Mesenchymal stem cell (in vitro differentiated cells and primary cell): ENCODE measurements around the gene VAV2.

ENCODE experiments used
- DNase-seq: peaks from one replicate; pipeline ENCODE4 v3.0.0-alpha.2; 2013
- H2AFZ ChIP-seq: one replicate; pipeline ENCODE4 v1.6.1; 2013; ENCODE audit warnings: low read depth, mild to moderate bottlenecking, control low read depth, inconsistent platforms, low read length, moderate library complexity
- H2AK5ac ChIP-seq: 2 replicates; pipeline ENCODE4 v1.6.1; 2013; ENCODE audit warnings: low read length, moderate library complexity, mild to moderate bottlenecking, inconsistent platforms; ENCODE audit not compliant: severe bottlenecking
- H2BK120ac ChIP-seq: one replicate; pipeline ENCODE4 v1.6.1; 2013; ENCODE audit warnings: low read depth, mild to moderate bottlenecking, inconsistent platforms, low read length, moderate library complexity
- H2BK12ac ChIP-seq, 2 experiments: one replicate each; pipeline ENCODE4 v1.6.1; 2013; ENCODE audit warnings: inconsistent platforms in 2 of 2, low read length in 2 of 2, mild to moderate bottlenecking in 2 of 2, moderate library complexity in 2 of 2, control low read depth in 1 of 2
- H2BK15ac ChIP-seq: one replicate; pipeline ENCODE4 v1.6.1; 2013; ENCODE audit warnings: mild to moderate bottlenecking, low read depth, inconsistent platforms; ENCODE audit not compliant: poor library complexity, severe bottlenecking
- H2BK5ac ChIP-seq: 2 replicates; pipeline ENCODE4 v1.6.1; 2013; ENCODE audit warnings: low read depth, mild to moderate bottlenecking, low read length, control low read depth, inconsistent platforms; ENCODE audit not compliant: poor library complexity, severe bottlenecking
- H3K14ac ChIP-seq, 2 experiments: one replicate each; pipeline ENCODE4 v1.6.1; 2013; ENCODE audit warnings: inconsistent platforms in 2 of 2, low read length in 2 of 2, control low read depth in 1 of 2, mild to moderate bottlenecking in 1 of 2, moderate library complexity in 1 of 2
- H3K18ac ChIP-seq, 2 experiments: one replicate each; pipeline ENCODE4 v1.6.1; 2013; ENCODE audit warnings: inconsistent platforms in 2 of 2, low read length in 2 of 2, control low read depth in 1 of 2, low read depth in 1 of 2, mild to moderate bottlenecking in 1 of 2
- H3K23ac ChIP-seq, 2 experiments: one replicate each; pipeline ENCODE4 v1.6.1; 2013; ENCODE audit warnings: inconsistent platforms in 2 of 2, low read length in 2 of 2, mild to moderate bottlenecking in 2 of 2, moderate library complexity in 2 of 2, control low read depth in 1 of 2
- H3K27ac ChIP-seq: 2 replicates; pipeline ENCODE4 v1.5.1; 2013; ENCODE audit warnings: mild to moderate bottlenecking, moderate library complexity, low read length, control low read depth, inconsistent platforms; ENCODE audit not compliant: poor library complexity, severe bottlenecking
- H3K27me3 ChIP-seq, 2 experiments: 2 replicates each; pipeline versions ENCODE4 v1.6.1 to v1.7.0; 2013; ENCODE audit warnings: low read length in 2 of 2, mild to moderate bottlenecking in 2 of 2, moderate library complexity in 2 of 2, control low read depth in 1 of 2, inconsistent platforms in 1 of 2; ENCODE audit not compliant: control insufficient read depth in 1 of 2, insufficient read depth in 1 of 2
- H3K36me3 ChIP-seq, 2 experiments: 2 replicates each; pipeline versions ENCODE4 v1.6.1 to v1.7.0; 2013; ENCODE audit warnings: low read length in 2 of 2, control low read depth in 1 of 2, inconsistent platforms in 1 of 2, low read depth in 1 of 2, mild to moderate bottlenecking in 1 of 2; ENCODE audit not compliant: insufficient read depth in 2 of 2, control insufficient read depth in 1 of 2
- H3K4ac ChIP-seq, 2 experiments: one replicate each; pipeline ENCODE4 v1.6.1; 2013; ENCODE audit warnings: inconsistent platforms in 2 of 2, low read length in 2 of 2, mild to moderate bottlenecking in 2 of 2, moderate library complexity in 2 of 2, control low read depth in 1 of 2, low read depth in 1 of 2
- H3K4me1 ChIP-seq: 2 replicates; pipeline ENCODE4 v1.6.1; 2013; ENCODE audit warnings: low read depth, low read length, control low read depth; ENCODE audit not compliant: control insufficient read depth, insufficient read depth
- H3K4me2 ChIP-seq: 2 replicates; pipeline ENCODE4 v1.6.1; 2013; ENCODE audit warnings: low read length, mild to moderate bottlenecking, inconsistent platforms; ENCODE audit not compliant: poor library complexity, severe bottlenecking
- H3K4me3 ChIP-seq, 2 experiments: 2 replicates each; pipeline versions ENCODE4 v1.5.1 to v1.7.0; 2013; ENCODE audit warnings: low read length in 2 of 2, mild to moderate bottlenecking in 2 of 2, control low read depth in 1 of 2, low read depth in 1 of 2; ENCODE audit not compliant: insufficient read depth in 1 of 2
- H3K79me1 ChIP-seq: replicated peaks from 2 replicates; pipeline ENCODE4 v1.6.1; 2013; ENCODE audit warnings: mild to moderate bottlenecking, control low read depth, low read length, inconsistent platforms; ENCODE audit not compliant: poor library complexity, severe bottlenecking
- H3K9ac ChIP-seq: 2 replicates; pipeline ENCODE4 v1.7.0; 2013; ENCODE audit warnings: mild to moderate bottlenecking, low read length, moderate library complexity
- H3K9me3 ChIP-seq: 2 replicates; pipeline ENCODE4 v1.7.0; 2013; ENCODE audit warnings: mild to moderate bottlenecking, low read length; ENCODE audit not compliant: control insufficient read depth
- H4K8ac ChIP-seq: one replicate; pipeline ENCODE4 v1.6.1; 2013; ENCODE audit warnings: inconsistent platforms, mild to moderate bottlenecking, low read length, moderate library complexity
- H4K91ac ChIP-seq: one replicate; pipeline ENCODE4 v1.6.1; 2013; ENCODE audit warnings: mild to moderate bottlenecking, low read length, inconsistent platforms
- WGBS: methylation state at CpG from one replicate; pipeline ENCODE4 v1.1.7; 2013; ENCODE audit warnings: mixed read lengths; 5-methylcytosine and 5-hydroxymethylcytosine counted together

VAV2 gene

GRCh38 chr9:133857639-133858038, 134.5 kb downstream of the VAV2 start:
- Histone ChIP-seq H3K27ac (no peak overlapping the region), H2AFZ (no peak overlapping the region), H4K8ac (no peak overlapping the region), H3K79me1 (peaks cover 64% of the 10 kb centered on the region), H3K23ac (no peak overlapping the region), H2BK120ac (no peak overlapping the region), H3K14ac (no peak overlapping the region), H3K4me1 (peaks cover 44% of the 10 kb centered on the region), H2BK12ac (no peak overlapping the region), H3K36me3 (peaks cover 6 to 76% of the 10 kb centered on the region in 2 experiments), H4K91ac (no peak overlapping the region), H3K9ac (no peak overlapping the region), H3K4me2 (no peak overlapping the region), H3K27me3 (no peaks in the 10 kb centered on the region), H3K9me3 (no peaks in the 10 kb centered on the region), H3K4me3 (no peak overlapping the region), H2BK5ac (no peak overlapping the region), H3K4ac (no peak overlapping the region), H3K18ac (no peak overlapping the region), H2BK15ac (no peak overlapping the region), H2AK5ac (no peak overlapping the region)
- 96% methylated on average over 9 of the region's 9 CpGs for WGBS
- no peak for DNase-seq

DNA sequence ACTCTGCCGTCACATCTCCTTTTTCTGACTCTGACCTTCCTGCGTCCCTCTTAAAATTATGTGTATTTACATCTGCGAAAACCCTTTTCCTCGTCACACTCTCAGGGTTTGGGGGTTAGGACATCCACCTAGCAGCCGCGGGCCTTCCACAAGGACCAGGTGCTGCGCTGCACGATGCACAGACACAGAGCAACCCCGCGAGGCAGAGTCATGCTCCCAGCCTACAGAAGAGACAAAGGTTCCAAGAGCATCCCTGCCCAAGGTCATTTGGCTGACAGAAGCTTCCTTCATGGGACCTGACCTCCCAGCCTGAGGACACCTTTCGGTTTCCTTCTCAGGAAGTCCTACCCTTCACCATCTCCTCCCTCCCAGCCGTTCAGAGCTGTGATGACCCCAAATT, 135.3 kb downstream of the VAV2 start:
- over 99% methylated on average over 12 of the region's 12 CpGs for WGBS
- H2AK5ac ChIP-seq = peak overlapping the region; percentile 17

GRCh38 chr9:133855802-133856521, 136.2 kb downstream of the VAV2 start:
- peak overlapping the region; percentile 62 for H2AK5ac ChIP-seq
- no peak overlapping the region for H2BK120ac ChIP-seq
- H3K9me3 ChIP-seq = no peaks in the 10 kb centered on the region
- no peak overlapping the region for H3K23ac ChIP-seq
- peak overlapping the region in 1 of 2 experiments; percentile 13 for H3K18ac ChIP-seq
- no peak overlapping the region for H2BK15ac ChIP-seq
- no peak overlapping the region for H3K9ac ChIP-seq
- no peak overlapping the region for H3K4ac ChIP-seq
- H3K4me3 ChIP-seq = no peak overlapping the region
- no peak overlapping the region for H3K4me2 ChIP-seq
- H3K4me1 ChIP-seq = peaks cover 42% of the 10 kb centered on the region
- DNase-seq = peak; percentile 93
- H3K36me3 ChIP-seq = peaks cover 6 to 63% of the 10 kb centered on the region in 2 experiments
- no peak overlapping the region for H2AFZ ChIP-seq
- no peaks in the 10 kb centered on the region for H3K27me3 ChIP-seq
- 80% methylated on average over 20 of the region's 20 CpGs for WGBS
- peak overlapping the region; percentile 45 for H4K8ac ChIP-seq
- H3K79me1 ChIP-seq = peaks cover 56% of the 10 kb centered on the region
- H2BK5ac ChIP-seq = no peak overlapping the region
- H3K14ac ChIP-seq = peak overlapping the region in 1 of 2 experiments; percentile 4
- peak overlapping the region; percentile 59 for H3K27ac ChIP-seq
- no peak overlapping the region for H2BK12ac ChIP-seq
- H4K91ac ChIP-seq = peak overlapping the region; percentile 65

More for the DNA sequence above, 135.3 kb downstream of the VAV2 start:
- H3K9me3 ChIP-seq = no peaks in the 10 kb centered on the region
- no peaks in the 10 kb centered on the region for H3K27me3 ChIP-seq
- H3K4me2 ChIP-seq = no peak overlapping the region
- H2BK12ac ChIP-seq = no peak overlapping the region
- H3K9ac ChIP-seq = no peak overlapping the region
- no peak overlapping the region for H2AFZ ChIP-seq
- H4K8ac ChIP-seq = no peak overlapping the region
- H3K18ac ChIP-seq = no peak overlapping the region
- H2BK15ac ChIP-seq = no peak overlapping the region
- H3K14ac ChIP-seq = no peak overlapping the region
- H4K91ac ChIP-seq = no peak overlapping the region
- H3K79me1 ChIP-seq = peaks cover 58% of the 10 kb centered on the region
- no peak overlapping the region for H2BK120ac ChIP-seq
- DNase-seq = no peak
- no peak overlapping the region for H3K27ac ChIP-seq
- H3K4me1 ChIP-seq = peaks cover 42% of the 10 kb centered on the region
- H3K4me3 ChIP-seq = no peak overlapping the region
- H3K23ac ChIP-seq = no peak overlapping the region
- no peak overlapping the region for H2BK5ac ChIP-seq
- peaks cover 6 to 70% of the 10 kb centered on the region in 2 experiments for H3K36me3 ChIP-seq
- H3K4ac ChIP-seq = no peak overlapping the region

- Histone ChIP-seq H4K91ac (no peak overlapping the region), H3K4me2 (no peak overlapping the region), H2BK120ac (no peak overlapping the region), H2AK5ac (peak overlapping the region; percentile 81), H3K4me3 (no peak overlapping the region), H3K36me3 (peaks cover 2 to 63% of the 10 kb centered on the region in 2 experiments), H3K9ac (no peak overlapping the region), H2BK12ac (no peak overlapping the region), H3K23ac (no peak overlapping the region), H3K27me3 (no peaks in the 10 kb centered on the region), H3K79me1 (peaks cover 58% of the 10 kb centered on the region), H3K18ac (peak overlapping the region in 1 of 2 experiments; percentile 6), H2AFZ (no peak overlapping the region), H3K27ac (peak overlapping the region; percentile 59), H3K4me1 (peaks cover 44% of the 10 kb centered on the region), H2BK5ac (no peak overlapping the region), H2BK15ac (no peak overlapping the region), H3K4ac (peak overlapping the region in 1 of 2 experiments; percentile 9), H4K8ac (peak overlapping the region; percentile 35), H3K9me3 (no peaks in the 10 kb centered on the region), H3K14ac (no peak overlapping the region)
- DNase-seq = no peak
- WGBS = 91% methylated on average over 15 of the region's 15 CpGs
Observed at GRCh38 chr9:133855371-133855770, 136.8 kb downstream of the VAV2 start.
